ENCODE measurements around the gene METTL2B. TPM values are rescaled to one million over a fixed set of nuclear protein-coding genes. Genes with fewer than 3 reads are reported as not detected.

Gene METTL2B
- total RNA-seq, 1 donor from 2014 or later = 47.5 TPM

DNA sequence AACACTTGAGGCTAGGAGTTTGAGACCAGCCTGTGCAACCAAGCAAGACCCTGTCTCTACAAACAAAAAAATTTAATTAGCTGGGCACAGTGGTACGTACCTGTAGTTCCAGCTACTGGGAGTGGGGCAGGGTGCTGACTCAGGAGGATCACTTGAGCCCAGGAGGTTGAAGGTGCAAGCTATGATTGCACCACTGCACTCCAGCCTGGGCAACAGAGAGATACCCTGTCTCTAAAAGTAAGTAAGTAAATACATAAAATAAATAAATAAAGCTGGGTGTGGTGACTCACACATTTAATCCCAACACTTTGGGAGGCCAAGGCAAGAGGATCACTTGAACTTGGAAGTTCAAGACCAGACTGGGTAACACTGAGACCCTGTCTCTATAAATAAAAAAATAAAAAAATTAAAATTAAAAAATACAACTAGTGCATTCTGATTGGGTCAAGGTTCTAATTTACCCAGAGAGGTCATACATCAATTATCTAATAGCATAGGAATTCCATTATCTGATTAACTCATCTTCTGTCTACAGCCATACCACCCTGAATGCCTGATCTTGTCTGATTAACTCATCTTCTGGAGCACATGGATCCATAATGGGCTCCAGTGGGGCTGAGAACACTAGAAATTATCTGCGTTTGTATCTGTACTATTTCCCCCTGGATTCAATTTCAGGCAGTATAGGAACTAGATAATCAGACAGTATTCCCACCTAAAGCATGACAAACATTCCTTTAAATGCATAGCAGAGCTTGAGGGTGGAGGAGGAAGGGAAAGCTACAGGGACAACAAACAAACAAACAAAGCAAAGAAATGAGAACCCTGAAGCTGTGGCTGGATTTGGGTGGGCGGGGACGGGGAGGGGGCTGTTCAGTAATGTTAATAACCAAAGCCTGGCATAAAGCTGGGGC lies 41.9 kb upstream of the METTL2B start:
- TF ChIP-seq, protein P1, sequence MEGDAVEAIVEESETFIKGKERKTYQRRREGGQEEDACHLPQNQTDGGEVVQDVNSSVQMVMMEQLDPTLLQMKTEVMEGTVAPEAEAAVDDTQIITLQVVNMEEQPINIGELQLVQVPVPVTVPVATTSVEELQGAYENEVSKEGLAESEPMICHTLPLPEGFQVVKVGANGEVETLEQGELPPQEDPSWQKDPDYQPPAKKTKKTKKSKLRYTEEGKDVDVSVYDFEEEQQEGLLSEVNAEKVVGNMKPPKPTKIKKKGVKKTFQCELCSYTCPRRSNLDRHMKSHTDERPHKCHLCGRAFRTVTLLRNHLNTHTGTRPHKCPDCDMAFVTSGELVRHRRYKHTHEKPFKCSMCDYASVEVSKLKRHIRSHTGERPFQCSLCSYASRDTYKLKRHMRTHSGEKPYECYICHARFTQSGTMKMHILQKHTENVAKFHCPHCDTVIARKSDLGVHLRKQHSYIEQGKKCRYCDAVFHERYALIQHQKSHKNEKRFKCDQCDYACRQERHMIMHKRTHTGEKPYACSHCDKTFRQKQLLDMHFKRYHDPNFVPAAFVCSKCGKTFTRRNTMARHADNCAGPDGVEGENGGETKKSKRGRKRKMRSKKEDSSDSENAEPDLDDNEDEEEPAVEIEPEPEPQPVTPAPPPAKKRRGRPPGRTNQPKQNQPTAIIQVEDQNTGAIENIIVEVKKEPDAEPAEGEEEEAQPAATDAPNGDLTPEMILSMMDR (IDR thresholded peaks at IDR 0.05; ENCODE audit: insufficient read depth, low read length, poor library complexity, severe bottlenecking) = no peak
- Histone ChIP-seq H3K4me3 (ENCODE audit: low read depth, low read length) (no peak overlapping the region), H3K27me3 (ENCODE audit: control insufficient read depth, insufficient read depth, low read length) (no peaks in the 10 kb centered on the region), H3K36me3 (ENCODE audit: control insufficient read depth, insufficient read depth, low read length) (no peaks in the 10 kb centered on the region)
- DNase-seq (ENCODE audit: low read depth) = no peak

DNA sequence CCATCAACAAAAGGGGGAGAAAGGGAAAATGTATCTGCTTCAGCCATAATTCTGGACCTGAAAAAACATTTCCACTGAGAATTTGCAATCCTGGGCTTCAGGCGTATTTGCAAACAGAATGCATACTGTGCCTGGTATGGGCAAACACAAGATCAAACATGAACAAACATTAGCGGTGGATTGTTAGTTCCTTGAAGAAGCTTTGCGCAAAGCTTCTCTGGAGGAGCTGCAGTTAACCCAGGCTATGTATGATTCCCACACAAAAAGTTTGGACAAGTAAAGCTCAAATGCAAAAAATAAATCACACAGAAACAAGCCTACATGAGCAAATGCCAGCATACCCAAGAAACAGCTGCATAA lies 41.2 kb upstream of the METTL2B start:
- Histone ChIP-seq H3K27me3 (ENCODE audit: control insufficient read depth, insufficient read depth, low read length) (no peaks in the 10 kb centered on the region), H3K36me3 (ENCODE audit: control insufficient read depth, insufficient read depth, low read length) (no peaks in the 10 kb centered on the region), H3K4me3 (ENCODE audit: low read depth, low read length) (no peak overlapping the region)
- TF ChIP-seq, protein P1 (IDR thresholded peaks at IDR 0.05; ENCODE audit: insufficient read depth, low read length, poor library complexity, severe bottlenecking) = no peak
- no peak for DNase-seq (ENCODE audit: low read depth)

DNA sequence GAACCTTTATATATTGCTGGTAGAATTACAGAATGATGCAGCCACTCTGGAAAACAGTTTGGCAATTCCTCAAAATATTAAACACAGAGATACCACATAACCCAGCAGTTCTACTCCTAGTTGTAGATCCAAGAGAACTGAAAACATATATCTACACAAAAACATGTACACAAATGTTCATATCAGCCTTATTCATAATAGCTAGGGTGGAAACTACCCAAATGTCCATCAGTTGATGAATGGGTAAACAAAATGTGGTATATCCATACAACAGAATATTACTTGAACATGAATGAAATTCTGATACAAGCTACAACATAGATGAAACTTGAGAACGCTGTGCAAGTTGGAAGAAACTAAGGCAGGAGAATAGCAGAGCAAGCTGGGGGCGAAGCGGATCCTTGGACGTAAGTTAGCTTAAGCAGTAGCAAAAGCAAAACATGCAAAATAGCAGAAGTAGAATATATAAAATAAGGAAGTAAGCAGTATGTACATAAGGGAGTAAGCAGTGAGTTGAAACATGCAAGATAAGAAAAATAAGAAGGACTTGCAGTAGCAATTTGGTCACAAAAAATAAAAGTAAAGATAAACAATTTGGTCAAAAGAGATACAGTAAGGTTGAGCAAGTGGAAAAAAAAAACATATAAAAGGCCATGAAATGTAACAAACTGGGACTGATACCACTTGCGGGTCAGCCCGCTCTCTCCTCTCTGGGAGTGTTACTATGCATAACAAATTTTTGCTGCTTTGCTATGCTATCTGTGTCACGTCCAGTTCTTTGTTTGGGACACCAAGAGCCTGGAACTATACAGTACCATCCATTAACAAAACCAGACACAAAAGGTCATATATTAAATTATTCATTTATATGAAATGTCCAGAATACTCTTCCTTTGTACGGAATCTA lies 38.9 kb upstream of the METTL2B start:
- Histone ChIP-seq H3K36me3 (ENCODE audit: control insufficient read depth, insufficient read depth, low read length) (no peaks in the 10 kb centered on the region), H3K27me3 (ENCODE audit: control insufficient read depth, insufficient read depth, low read length) (no peaks in the 10 kb centered on the region), H3K4me3 (ENCODE audit: low read depth, low read length) (no peak overlapping the region)
- DNase-seq (ENCODE audit: low read depth) = no peak
- TF ChIP-seq, protein P1 (IDR thresholded peaks at IDR 0.05; ENCODE audit: insufficient read depth, low read length, poor library complexity, severe bottlenecking) = no peak

DNA sequence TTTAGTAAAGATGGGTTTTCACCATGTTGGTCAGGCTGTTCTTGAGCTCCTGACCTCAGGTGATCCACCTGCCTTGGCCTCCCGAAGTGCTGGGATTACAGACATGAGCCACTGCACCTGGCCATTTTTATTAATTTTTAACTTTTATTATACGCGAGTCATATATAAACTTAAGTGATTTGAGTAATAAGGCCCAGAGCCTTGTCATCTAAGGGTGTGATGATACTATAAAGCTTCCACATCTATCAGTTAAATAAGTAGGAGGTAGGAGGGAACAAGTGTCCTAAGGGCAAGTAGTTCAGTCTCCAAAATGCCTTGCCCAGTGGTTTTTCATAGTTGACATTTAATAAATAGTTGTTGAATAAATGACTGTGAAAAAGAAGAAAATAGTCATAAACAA lies 34.2 kb upstream of the METTL2B start:
- Histone ChIP-seq H3K4me3 (ENCODE audit: low read depth, low read length) (no peak overlapping the region), H3K36me3 (ENCODE audit: control insufficient read depth, insufficient read depth, low read length) (no peaks in the 10 kb centered on the region), H3K27me3 (ENCODE audit: control insufficient read depth, insufficient read depth, low read length) (no peaks in the 10 kb centered on the region)
- no peak for DNase-seq (ENCODE audit: low read depth)
- TF ChIP-seq, protein P1 (IDR thresholded peaks at IDR 0.05; ENCODE audit: insufficient read depth, low read length, poor library complexity, severe bottlenecking) = no peak

DNA sequence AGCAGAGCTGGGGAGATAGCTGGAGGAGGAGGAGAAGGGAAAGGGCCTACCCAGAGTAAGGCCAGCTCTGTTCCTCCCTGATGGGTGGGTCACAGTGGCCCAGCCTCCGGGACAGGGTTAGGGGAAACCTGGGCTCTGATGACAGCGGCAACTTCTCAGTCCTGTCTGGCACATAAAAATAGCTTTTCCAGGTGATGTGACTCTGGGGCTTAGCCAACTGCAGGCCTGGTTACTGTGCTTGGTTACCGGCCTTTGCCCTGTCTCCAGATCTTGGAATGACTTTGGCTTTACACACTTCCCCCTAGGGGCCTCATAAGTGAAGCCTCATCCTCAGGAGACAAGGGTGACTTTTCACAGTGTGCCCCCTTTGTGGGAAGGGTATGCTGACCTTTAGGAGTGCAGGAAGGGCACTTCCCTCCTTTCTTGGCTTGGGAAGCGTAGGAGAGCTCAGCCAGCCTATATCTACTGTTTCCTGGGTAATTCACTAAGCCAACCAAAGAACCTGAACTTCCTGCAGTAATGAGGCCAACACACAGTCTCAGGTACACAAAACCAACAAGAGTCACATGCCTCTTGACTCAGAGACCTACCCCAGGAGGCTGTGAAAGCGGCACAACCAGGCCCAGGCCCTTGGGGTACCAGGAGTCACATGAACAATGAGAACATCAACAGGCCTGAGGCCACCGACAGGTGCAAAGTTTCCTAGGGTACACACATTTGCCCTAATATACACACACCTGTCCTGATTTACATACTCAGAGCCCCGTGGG lies 32.5 kb upstream of the METTL2B start:
- H3K4me3 ChIP-seq (ENCODE audit: low read depth, low read length) = no peak overlapping the region
- TF ChIP-seq, protein P1 (IDR thresholded peaks at IDR 0.05; ENCODE audit: insufficient read depth, low read length, poor library complexity, severe bottlenecking) = no peak
- no peaks in the 10 kb centered on the region for H3K27me3 ChIP-seq (ENCODE audit: control insufficient read depth, insufficient read depth, low read length)
- H3K36me3 ChIP-seq (ENCODE audit: control insufficient read depth, insufficient read depth, low read length) = no peaks in the 10 kb centered on the region
- no peak for DNase-seq (ENCODE audit: low read depth)

All from kidney epithelial cell (primary cell).